RWPE2 (cell line): Measurements from ENCODE around the gene HEATR9.

Experiments
- ATAC-seq: fragments of 200-7000 bp; cut with Tn5 transposase; 3 replicates; pipeline ENCODE4 v1.9.1; 2021; ENCODE audit warnings: low read depth
- DNase-seq: peaks from one replicate; pipeline ENCODE4 v3.0.0-alpha.2; 2020; ENCODE audit warnings: low spot score
- H3K27ac ChIP-seq: fragments of 450-650 bp; 2 replicates; pipeline ENCODE4 v1.5.1; 2017; ENCODE audit warnings: mild to moderate bottlenecking; ENCODE audit not compliant: poor library complexity, severe bottlenecking
- H3K27me3 ChIP-seq: fragments of 250-450 bp; sonication (Bioruptor Pico); 2 replicates; pipeline ENCODE4 v1.5.1; 2021; ENCODE audit warnings: mild to moderate bottlenecking, moderate library complexity; ENCODE audit not compliant: insufficient read depth, poor library complexity, severe bottlenecking
- H3K36me3 ChIP-seq: fragments of 250-450 bp; sonication (Bioruptor Pico); 2 replicates; pipeline ENCODE4 v1.5.1; 2020; ENCODE audit warnings: low read depth, mild to moderate bottlenecking, moderate library complexity
- H3K4me1 ChIP-seq: fragments of 250-450 bp; sonication (Bioruptor Pico); 2 replicates; pipeline ENCODE4 v1.5.1; 2021; ENCODE audit warnings: mild to moderate bottlenecking, moderate library complexity; ENCODE audit not compliant: insufficient read depth, poor library complexity, severe bottlenecking
- H3K4me3 ChIP-seq: fragments of 250-450 bp; sonication (Bioruptor Pico); 2 replicates; pipeline ENCODE4 v1.5.1; 2021; ENCODE audit warnings: mild to moderate bottlenecking, moderate library complexity; ENCODE audit not compliant: severe bottlenecking
- H3K9me3 ChIP-seq: fragments of 250-450 bp; sonication (Bioruptor Pico); 2 replicates; pipeline ENCODE4 v1.5.1; 2021; ENCODE audit warnings: mild to moderate bottlenecking, moderate library complexity; ENCODE audit not compliant: severe bottlenecking
- TF ChIP-seq, protein P1 (sequence below): fragments of 450-650 bp; IDR thresholded peaks from one replicate; pipeline ENCODE4 v1.5.1; 2017; ENCODE audit warnings: mild to moderate bottlenecking, moderate library complexity; ENCODE audit not compliant: poor library complexity, severe bottlenecking

Gene HEATR9

DNA sequence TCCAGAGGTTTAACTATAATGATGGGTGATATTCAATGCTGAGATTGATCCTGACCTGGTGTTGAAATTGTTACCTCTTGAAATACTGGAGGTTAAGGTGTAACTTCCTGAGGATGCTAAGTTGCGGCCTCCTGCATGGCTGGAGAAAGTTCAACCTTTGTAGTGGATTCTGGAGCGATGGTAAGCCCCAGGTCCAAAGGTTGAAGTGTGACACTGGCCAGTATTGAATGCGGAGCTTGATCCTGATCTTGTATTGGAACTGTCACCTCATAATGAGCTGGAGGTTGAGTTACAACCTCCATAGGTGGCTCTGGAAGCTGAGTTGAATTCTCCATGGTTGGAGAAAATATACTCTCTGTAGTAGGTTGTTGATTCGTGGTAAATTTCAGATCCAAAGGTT is 44.9 kb upstream of the HEATR9 start:
- no peak overlapping the region for H3K4me3 ChIP-seq
- H3K27ac ChIP-seq, result no peak overlapping the region
- DNase-seq, result no peak
- ATAC-seq, result no peak
- no peaks in the 10 kb centered on the region for H3K9me3 ChIP-seq
- TF ChIP-seq, protein P1, sequence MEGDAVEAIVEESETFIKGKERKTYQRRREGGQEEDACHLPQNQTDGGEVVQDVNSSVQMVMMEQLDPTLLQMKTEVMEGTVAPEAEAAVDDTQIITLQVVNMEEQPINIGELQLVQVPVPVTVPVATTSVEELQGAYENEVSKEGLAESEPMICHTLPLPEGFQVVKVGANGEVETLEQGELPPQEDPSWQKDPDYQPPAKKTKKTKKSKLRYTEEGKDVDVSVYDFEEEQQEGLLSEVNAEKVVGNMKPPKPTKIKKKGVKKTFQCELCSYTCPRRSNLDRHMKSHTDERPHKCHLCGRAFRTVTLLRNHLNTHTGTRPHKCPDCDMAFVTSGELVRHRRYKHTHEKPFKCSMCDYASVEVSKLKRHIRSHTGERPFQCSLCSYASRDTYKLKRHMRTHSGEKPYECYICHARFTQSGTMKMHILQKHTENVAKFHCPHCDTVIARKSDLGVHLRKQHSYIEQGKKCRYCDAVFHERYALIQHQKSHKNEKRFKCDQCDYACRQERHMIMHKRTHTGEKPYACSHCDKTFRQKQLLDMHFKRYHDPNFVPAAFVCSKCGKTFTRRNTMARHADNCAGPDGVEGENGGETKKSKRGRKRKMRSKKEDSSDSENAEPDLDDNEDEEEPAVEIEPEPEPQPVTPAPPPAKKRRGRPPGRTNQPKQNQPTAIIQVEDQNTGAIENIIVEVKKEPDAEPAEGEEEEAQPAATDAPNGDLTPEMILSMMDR, result no peak
- H3K27me3 ChIP-seq, result no peaks in the 10 kb centered on the region
- H3K4me1 ChIP-seq, result no peaks in the 10 kb centered on the region
- H3K36me3 ChIP-seq, result no peaks in the 10 kb centered on the region

DNA sequence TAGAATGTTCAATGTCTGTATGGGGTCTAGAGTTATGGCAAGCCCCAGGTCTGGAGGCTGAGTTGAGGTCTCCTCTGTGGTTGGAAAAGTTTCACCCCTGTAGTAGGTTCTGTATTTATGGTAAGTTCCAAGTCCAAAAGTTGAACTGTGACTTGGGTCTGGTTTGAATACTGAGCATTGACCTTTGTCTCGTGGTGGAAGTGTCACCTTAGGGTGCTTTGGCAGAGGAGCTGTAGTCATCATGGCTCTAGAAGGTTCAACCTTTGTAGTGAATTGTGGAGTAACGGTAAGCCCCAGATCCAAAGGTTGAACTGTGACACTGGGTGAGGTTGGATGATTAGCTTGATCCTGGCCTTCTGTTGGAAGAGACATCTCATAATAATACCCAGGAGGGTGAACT is 44.3 kb upstream of the HEATR9 start:
- no peak for DNase-seq
- TF ChIP-seq, protein P1, result no peak
- H3K4me1 ChIP-seq, result no peaks in the 10 kb centered on the region

DNA sequence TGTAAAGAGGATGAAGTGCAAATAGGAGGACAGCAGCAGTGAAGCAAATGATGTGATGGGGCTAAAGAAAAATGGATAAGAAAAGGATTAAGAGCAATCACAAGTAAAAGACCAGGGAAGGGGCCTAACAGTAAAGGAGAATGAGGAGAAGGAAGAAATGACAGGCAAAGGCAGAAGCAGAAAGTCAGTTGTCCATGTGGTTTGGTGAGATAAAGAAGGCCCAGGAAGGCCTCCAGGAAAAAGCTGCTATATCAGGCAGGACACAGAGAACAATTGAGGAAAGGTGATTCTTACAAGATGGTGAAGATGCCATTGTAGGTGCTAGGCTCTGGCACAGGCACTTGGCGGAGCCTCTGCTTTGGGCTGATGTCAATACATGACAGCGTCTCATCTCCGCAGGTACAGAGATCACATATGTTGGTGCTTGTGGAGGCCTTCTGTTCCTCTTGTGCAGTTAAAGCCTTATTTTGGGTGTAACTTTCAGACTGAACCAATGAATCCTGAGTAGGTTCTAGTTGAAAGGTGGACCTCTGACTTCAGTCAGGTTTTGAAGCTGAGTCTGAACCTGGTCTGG is 43.7 kb upstream of the HEATR9 start:
- Histone ChIP-seq H3K27ac (no peak overlapping the region), H3K4me1 (no peaks in the 10 kb centered on the region), H3K27me3 (no peaks in the 10 kb centered on the region), H3K9me3 (no peaks in the 10 kb centered on the region), H3K4me3 (no peak overlapping the region), H3K36me3 (no peaks in the 10 kb centered on the region)
- TF ChIP-seq, protein P1, result no peak
- ATAC-seq (no peak), DNase-seq (no peak)

More for the DNA sequence above, 44.3 kb upstream of the HEATR9 start:
- Histone ChIP-seq H3K36me3 (no peaks in the 10 kb centered on the region), H3K9me3 (no peaks in the 10 kb centered on the region), H3K27ac (no peak overlapping the region), H3K4me3 (no peak overlapping the region), H3K27me3 (no peaks in the 10 kb centered on the region)
- no peak for ATAC-seq

DNA sequence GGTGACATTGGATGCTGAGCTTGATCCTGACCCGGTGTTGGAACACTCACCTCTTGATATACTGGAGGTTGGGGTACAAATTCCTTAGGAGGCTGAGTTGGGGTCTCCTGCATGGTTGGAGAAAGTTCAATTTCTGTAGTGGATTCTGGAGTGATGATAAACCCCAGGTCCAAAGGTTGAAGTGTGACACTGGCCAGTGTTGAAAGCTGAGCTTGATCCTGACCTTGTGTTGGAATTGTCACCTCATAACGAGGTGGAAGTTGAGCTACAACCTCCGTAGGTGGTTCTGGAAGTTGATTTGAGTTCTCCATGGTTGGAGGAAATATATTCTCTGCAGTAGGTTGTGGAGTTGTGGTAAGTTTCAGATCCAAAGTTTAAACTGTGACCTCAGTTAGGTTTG is 40.7 kb upstream of the HEATR9 start:
- H3K4me3 ChIP-seq, result no peak overlapping the region
- no peaks in the 10 kb centered on the region for H3K9me3 ChIP-seq
- no peak overlapping the region for H3K27ac ChIP-seq
- DNase-seq (no peak), ATAC-seq (no peak)
- H3K36me3 ChIP-seq, result no peaks in the 10 kb centered on the region
- TF ChIP-seq, protein P1, result no peak
- no peaks in the 10 kb centered on the region for H3K27me3 ChIP-seq
- H3K4me1 ChIP-seq, result no peaks in the 10 kb centered on the region

DNA sequence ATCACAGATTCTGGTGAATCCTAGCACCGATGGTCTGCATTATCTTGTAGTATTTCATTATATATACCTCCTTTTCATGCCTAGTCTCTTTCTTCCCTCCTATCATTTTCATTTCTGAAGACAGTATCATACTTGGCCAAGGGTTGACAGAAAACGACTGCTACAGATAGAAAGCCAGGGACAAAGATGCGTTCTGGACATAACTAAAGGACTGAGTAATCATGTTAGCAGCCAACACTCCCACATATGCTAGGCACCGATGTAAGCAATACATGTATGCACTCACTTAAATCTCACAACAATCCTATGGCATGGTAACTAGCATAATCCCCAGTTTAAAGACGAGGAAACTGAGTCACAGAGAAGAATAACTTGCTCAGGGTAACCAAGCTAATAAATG is 39.0 kb upstream of the HEATR9 start:
- no peaks in the 10 kb centered on the region for H3K4me1 ChIP-seq
- no peak overlapping the region for H3K4me3 ChIP-seq
- no peak overlapping the region for H3K27ac ChIP-seq
- no peaks in the 10 kb centered on the region for H3K27me3 ChIP-seq
- ATAC-seq (no peak), DNase-seq (no peak)
- TF ChIP-seq, protein P1, result no peak
- no peaks in the 10 kb centered on the region for H3K9me3 ChIP-seq
- H3K36me3 ChIP-seq, result no peaks in the 10 kb centered on the region
